Hippocampal formation (tissue), 2 donors: ENCODE data around the gene PSTPIP2.

ENCODE experiments used
- DNase-seq, 2 donors: peaks; one replicate each; lab custom pipeline; 2025; lab: John Stamatoyannopoulos, UW

PSTPIP2 gene

DNA sequence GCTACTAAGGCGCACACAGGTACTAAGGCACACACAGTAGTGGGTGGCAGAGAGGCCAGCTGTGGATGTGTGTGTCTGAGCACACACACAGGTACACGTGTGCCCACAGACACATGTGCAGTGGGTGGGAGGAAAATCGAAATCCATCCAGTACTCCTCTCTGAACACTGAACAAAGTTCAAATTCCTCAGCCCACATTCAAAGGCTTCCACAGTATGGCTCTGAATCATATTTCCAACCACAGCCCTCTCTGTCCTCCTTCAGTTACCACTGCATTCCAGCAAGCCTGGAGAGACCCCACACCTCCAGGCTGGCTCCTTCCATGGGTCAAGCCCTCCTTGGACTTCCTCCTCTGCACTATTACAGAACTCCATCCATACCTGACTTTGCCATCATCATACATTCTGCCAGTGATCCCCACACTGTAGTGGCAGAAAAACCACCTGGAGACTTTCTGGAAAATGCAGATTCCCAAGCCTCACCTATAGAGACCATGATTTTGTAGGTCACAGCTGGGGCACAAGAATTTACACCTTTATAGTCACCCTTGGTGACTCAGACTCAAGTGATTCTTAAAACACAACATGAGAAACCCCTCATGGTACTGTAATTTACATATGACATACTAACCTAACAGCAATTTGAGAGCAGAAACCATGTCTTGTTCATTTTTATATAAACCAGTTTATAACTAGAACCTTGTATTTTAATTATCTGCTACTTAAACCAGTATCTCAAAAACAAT is 136.3 kb downstream of the PSTPIP2 start:
- no peak for DNase-seq
